BE2C (cell line): ENCODE results near the gene CLCNKA.
A peak's percentile ranks its signal among the peaks of the same experiment; 100 is the strongest.
"Not testable (repeated sequence)": the region's sequence is repeated elsewhere in the genome, so short reads cannot be mapped to it uniquely, and the experiment has no call there.

Experiments used
- DNase-seq: peaks from one replicate; pipeline ENCODE4 v3.0.0-alpha.2; 2020
- H3K27me3 ChIP-seq: fragments of 250-450 bp; sonication (Bioruptor Pico); 2 replicates; pipeline ENCODE4 v1.5.1; 2020; ENCODE audit warnings: mild to moderate bottlenecking
- H3K36me3 ChIP-seq: fragments of 250-450 bp; sonication (Bioruptor Pico); 2 replicates; pipeline ENCODE4 v1.5.1; 2020; ENCODE audit warnings: mild to moderate bottlenecking
- H3K4me1 ChIP-seq: fragments of 250-450 bp; sonication (Bioruptor Pico); 2 replicates; pipeline ENCODE4 v1.5.1; 2020
- H3K4me3 ChIP-seq: 2 replicates; pipeline ENCODE4 v1.5.1; 2011; ENCODE audit warnings: low read depth, low read length
- H3K9me3 ChIP-seq: fragments of 250-450 bp; sonication (Bioruptor Pico); 2 replicates; pipeline ENCODE4 v1.5.1; 2020
- TF ChIP-seq, protein P1 (sequence below): IDR thresholded peaks from 2 replicates; pipeline ENCODE4 v1.5.1; 2012; ENCODE audit warnings: mild to moderate bottlenecking, low read depth, low read length

CLCNKA gene

DNA sequence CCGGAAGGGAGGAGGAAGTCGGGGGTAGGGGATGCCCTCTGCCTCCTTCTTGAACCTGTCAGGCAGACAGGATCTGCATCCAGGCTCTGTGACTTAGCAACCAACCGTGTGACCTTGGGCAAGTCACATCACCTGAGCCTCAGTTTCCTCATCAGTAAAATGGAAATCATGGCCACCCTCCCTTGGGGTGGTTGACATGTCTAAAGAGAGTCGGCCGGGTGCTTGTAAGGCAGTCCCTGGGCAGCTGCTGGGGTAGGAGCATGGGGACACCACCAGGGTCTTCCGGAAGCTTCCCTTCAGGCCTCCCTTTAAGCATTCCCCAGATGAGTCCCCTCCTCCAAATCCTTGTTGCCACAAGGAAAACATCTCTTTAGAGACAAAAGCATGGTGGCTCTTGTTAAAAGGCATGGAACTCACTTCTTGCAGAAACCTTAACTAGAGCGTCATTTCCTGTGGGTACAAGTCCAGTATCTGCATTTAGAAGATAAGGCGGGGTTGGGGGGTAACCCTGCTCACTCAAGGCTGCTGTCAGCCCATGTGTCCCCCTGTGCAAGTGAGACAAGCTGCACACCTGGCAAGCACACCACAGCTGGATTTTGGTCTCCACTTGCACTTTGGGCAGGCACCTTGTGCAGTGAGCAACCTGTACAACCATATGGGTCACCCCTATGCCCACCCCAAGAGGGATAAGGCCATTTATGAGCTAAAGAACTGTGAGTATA is 32.1 kb downstream of the CLCNKA start:
- DNase-seq = no peak
- TF ChIP-seq, protein P1, sequence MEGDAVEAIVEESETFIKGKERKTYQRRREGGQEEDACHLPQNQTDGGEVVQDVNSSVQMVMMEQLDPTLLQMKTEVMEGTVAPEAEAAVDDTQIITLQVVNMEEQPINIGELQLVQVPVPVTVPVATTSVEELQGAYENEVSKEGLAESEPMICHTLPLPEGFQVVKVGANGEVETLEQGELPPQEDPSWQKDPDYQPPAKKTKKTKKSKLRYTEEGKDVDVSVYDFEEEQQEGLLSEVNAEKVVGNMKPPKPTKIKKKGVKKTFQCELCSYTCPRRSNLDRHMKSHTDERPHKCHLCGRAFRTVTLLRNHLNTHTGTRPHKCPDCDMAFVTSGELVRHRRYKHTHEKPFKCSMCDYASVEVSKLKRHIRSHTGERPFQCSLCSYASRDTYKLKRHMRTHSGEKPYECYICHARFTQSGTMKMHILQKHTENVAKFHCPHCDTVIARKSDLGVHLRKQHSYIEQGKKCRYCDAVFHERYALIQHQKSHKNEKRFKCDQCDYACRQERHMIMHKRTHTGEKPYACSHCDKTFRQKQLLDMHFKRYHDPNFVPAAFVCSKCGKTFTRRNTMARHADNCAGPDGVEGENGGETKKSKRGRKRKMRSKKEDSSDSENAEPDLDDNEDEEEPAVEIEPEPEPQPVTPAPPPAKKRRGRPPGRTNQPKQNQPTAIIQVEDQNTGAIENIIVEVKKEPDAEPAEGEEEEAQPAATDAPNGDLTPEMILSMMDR = no peak
- Histone ChIP-seq H3K4me3 (no peak overlapping the region), H3K36me3 (no peaks in the 10 kb centered on the region), H3K9me3 (no peaks in the 10 kb centered on the region), H3K4me1 (no peaks in the 10 kb centered on the region), H3K27me3 (no peaks in the 10 kb centered on the region)

DNA sequence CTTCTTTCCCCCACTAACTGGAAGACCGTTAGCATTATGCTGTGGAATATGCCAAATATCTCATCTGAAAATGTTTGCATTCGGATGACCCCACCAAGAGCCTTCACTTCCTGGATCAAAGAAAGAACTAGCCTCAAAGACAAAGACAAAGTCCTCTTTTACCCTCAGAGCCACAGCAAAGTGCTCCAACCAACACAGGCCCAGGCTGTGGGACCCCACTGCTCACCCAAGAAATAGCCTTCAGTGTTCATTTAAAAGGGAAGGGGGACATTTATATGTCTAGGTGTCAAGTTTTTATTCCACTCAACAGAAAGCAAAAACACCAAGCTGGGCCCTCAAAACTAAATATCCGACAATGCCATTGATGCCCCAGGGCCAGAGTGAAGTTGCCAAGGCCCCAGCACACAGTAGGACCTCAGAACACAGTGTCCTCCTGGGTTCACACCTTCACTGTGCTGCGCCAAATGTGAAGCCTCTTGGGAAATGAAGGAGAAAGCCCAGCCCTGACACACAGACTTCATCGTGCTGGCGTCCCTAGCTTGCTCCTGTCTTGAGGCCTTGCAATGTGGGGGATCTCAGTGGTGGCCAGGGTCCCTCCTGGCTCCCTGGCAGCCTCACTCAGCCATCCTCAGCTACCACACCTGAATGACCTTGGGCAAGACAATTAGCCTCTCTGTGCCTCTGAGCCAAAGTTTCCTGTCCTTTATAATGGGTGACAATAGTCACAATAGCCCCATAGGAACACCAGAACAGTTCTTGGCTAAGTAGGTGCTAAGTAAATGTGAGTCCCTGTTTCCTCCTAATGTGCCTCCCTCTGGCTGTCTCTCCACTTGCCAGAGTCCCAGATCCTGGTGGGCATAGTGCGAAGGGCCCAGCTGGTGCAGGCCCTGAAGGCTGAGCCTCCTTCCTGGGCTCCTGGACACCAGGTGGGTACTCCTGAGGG is 33.0 kb downstream of the CLCNKA start:
- Histone ChIP-seq H3K36me3 (no peaks in the 10 kb centered on the region), H3K4me1 (no peaks in the 10 kb centered on the region), H3K27me3 (no peaks in the 10 kb centered on the region), H3K4me3 (no peak overlapping the region), H3K9me3 (no peaks in the 10 kb centered on the region)
- no peak for DNase-seq
- TF ChIP-seq, protein P1 = no peak

DNA sequence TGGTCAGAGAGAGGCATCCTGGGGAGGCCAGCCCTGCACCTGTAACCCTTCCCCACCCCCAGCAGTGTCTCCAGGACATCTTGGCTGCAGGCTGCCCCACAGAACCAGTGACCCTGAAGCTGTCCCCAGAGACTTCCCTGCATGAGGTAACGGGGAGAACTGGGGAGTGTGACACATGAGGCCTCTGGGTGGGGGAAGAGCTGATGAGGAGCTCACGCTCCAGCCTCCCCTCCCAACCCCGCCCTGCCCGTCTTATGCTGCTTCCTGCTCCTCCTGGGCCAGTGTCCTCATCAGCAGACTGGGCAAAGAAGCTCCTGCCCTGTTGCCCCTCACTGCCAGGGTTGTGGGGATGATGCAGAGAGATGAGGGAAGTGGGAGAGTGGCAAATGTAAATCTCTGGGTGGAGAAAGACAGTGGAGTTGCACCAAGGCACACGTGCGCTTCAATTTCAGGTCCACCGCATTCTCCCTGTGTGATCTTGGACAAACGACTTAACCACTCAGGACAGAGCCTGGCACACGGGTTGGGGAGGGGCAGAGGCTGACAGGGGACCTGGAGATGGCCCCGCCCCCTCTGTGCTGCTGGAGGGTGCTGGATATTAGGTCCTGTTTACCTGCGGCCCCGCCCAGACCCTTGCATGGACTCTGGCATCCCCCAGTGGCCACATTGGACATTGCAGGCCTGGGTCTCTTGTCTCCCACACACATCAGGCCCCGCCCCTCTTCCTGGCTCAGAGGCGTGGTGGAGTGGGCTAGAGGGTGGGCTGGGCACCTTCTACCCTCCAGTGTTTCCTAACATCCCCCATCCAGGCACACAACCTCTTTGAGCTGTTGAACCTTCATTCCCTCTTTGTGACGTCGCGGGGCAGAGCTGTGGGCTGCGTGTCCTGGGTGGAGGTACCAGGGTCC is 34.0 kb downstream of the CLCNKA start:
- Histone ChIP-seq H3K4me1 (no peaks in the 10 kb centered on the region), H3K27me3 (no peaks in the 10 kb centered on the region), H3K9me3 (no peaks in the 10 kb centered on the region), H3K4me3 (no peak overlapping the region), H3K36me3 (no peaks in the 10 kb centered on the region)
- TF ChIP-seq, protein P1 = peak; percentile 71
- peak; percentile 81 for DNase-seq

DNA sequence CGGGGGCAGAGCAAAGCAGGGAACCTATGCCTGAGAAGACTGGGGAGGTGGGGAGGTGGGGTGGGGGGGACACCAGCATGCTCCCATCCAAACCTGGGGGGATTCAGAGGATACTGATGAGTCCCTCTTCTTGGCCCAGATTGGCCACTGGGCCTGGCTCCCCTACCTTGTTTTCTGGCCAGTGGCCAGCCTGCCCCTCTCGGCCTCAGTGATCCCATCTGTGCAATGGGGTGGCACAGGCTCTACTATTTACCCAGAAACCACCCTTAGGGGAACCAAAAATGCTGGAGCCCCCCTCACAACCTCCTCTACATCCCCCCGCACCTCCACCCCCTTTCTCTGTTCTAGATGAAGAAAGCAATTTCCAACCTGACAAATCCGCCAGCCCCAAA is 34.7 kb downstream of the CLCNKA start:
- H3K36me3 ChIP-seq, H3K4me3 ChIP-seq, H3K27me3 ChIP-seq, H3K9me3 ChIP-seq, H3K4me1 ChIP-seq, DNase-seq: not testable (repeated sequence)

DNA sequence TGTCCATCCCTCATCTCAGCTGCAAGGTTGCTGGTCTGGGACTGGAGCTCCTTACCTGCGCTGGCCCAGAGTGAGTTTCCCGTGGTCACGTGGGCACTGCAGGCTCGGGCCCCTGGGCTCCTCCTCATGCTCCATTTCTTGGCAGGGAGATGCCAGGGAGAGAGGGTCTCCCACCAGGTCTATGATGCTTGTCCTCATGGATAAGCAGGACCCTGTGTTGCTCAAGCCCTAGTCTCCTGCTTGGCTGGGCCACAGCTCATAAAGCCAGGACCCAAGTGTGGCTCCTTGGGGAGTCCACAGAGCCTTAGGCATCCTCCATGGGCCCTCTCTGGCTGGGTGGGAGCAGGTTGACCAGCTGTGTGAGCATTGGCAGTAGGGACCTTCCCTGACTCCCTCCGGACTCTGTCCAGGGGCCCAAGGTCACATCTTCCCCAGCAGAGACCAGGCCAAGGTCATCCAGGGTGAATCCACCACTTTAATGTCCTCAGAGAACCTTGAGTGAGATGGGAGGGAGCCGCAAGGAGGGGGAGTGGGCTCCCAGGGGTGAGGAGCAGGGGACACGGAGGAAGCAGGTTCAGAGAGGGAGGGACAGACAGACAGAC is 35.6 kb downstream of the CLCNKA start:
- not testable (repeated sequence) for H3K4me1 ChIP-seq, H3K36me3 ChIP-seq, DNase-seq

DNA sequence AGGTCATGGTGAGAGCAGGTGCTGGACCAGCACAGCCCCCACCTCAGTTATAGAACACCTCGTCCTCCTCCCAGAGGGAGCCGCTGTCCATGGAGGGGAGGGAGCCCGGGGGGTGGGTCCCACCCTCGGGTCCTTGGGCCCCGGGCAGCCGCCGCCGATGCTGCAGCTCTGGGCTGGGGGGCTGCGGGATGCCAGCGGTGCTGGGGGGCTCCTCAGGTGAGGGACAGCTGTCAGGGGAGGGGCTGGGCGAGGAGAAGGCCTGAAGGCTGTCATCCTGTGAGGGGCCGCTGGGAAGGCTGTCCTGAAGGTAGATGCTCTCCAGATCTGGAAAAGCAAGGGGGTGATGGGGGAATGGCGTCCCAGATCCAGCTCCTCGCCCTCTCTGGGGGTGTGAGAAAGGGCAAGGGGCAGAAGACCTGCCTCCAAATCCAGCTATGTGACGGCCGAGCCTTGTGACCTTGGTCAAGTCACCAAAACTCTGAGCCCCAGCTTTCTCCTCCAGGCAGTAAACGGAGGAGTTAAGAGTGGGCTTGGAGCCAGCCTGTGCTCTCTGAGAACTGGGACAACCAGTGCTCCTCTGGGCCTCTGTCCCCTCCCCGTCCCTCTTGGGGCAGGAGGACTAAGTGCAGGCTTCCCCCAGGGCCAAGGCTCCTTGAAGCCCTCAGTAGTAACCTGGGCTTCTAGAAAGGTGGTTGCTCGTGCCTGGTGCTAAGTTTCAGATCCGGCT is 36.7 kb downstream of the CLCNKA start:
- H3K4me1 ChIP-seq, H3K9me3 ChIP-seq, H3K36me3 ChIP-seq, H3K4me3 ChIP-seq, DNase-seq, H3K27me3 ChIP-seq: not testable (repeated sequence)

More for the DNA sequence above, 35.6 kb downstream of the CLCNKA start:
- not testable (repeated sequence) for H3K9me3 ChIP-seq, H3K27me3 ChIP-seq, H3K4me3 ChIP-seq
